H7 (cell line): ENCODE results near the gene NDRG4. TPM values are rescaled to one million over a fixed set of nuclear protein-coding genes. Genes with fewer than 3 reads are reported as not detected.
A peak's percentile ranks its signal among the peaks of the same experiment; 100 is the strongest.
"Not testable (repeated sequence)": the region's sequence is repeated elsewhere in the genome, so short reads cannot be mapped to it uniquely, and the experiment has no call there.

Source experiments
- DNase-seq: peaks from one replicate; pipeline ENCODE4 v3.0.0; 2012
- H3K27me3 ChIP-seq: 2 replicates; pipeline ENCODE4 v1.6.0; 2011; ENCODE audit warnings: mild to moderate bottlenecking, low read length; ENCODE audit not compliant: control insufficient read depth, insufficient read depth
- H3K36me3 ChIP-seq: replicated peaks from 2 replicates; pipeline ENCODE4 v1.5.1; 2011; ENCODE audit warnings: low read length; ENCODE audit not compliant: control insufficient read depth, insufficient read depth
- H3K4me3 ChIP-seq: 2 replicates; pipeline ENCODE4 v1.5.1; 2011; ENCODE audit warnings: low read depth, mild to moderate bottlenecking, control low read depth, low read length, moderate library complexity; ENCODE audit not compliant: insufficient read depth
- total RNA-seq: library from RNA; depleted of rRNA; stranded (reverse); fragments of >200 nt; shearing (Covaris generic); gene quantifications from 2 replicates; pipeline ENCODE4 v1.2.3, GENCODE V29; 2014

The NDRG4 gene
- total RNA-seq, 1 experiment from 2014 or later: 27.6 TPM

GRCh38 chr16:58476791-58477190 is 23.2 kb upstream of the NDRG4 start:
- no peak for DNase-seq
- Histone ChIP-seq H3K27me3 (no peaks in the 10 kb centered on the region), H3K4me3 (no peak overlapping the region), H3K36me3 (no peaks in the 10 kb centered on the region)

GRCh38 chr16:58478427-58478826 is 21.5 kb upstream of the NDRG4 start:
- Histone ChIP-seq H3K36me3 (no peaks in the 10 kb centered on the region), H3K27me3 (no peaks in the 10 kb centered on the region), H3K4me3 (no peak overlapping the region)
- no peak for DNase-seq

GRCh38 chr16:58481226-58481869 is 18.6 kb upstream of the NDRG4 start:
- Histone ChIP-seq H3K27me3 (no peaks in the 10 kb centered on the region), H3K36me3 (no peaks in the 10 kb centered on the region), H3K4me3 (no peak overlapping the region)
- no peak for DNase-seq

- H3K36me3 ChIP-seq: no peaks in the 10 kb centered on the region
- H3K27me3 ChIP-seq: no peaks in the 10 kb centered on the region
- DNase-seq: no peak
- H3K4me3 ChIP-seq: no peak overlapping the region
These were observed 18.0 kb upstream of the NDRG4 start for GRCh38 chr16:58481931-58482330.

GRCh38 chr16:58485184-58485887 is 14.6 kb upstream of the NDRG4 start:
- Histone ChIP-seq H3K4me3 (no peak overlapping the region), H3K36me3 (no peaks in the 10 kb centered on the region), H3K27me3 (no peaks in the 10 kb centered on the region)
- no peak for DNase-seq

- peak; percentile 97 for DNase-seq
- Histone ChIP-seq H3K36me3 (no peaks in the 10 kb centered on the region), H3K4me3 (peak overlapping the region; percentile 4; the same call in 1 of the 2 replicates), H3K27me3 (no peaks in the 10 kb centered on the region)
These were observed 12.2 kb upstream of the NDRG4 start for GRCh38 chr16:58487566-58488351.

- no peaks in the 10 kb centered on the region for H3K27me3 ChIP-seq
- no peaks in the 10 kb centered on the region for H3K36me3 ChIP-seq
- H3K4me3 ChIP-seq: no peak overlapping the region
- no peak for DNase-seq
These were observed 11.4 kb upstream of the NDRG4 start for GRCh38 chr16:58488531-58488930.

- Histone ChIP-seq H3K4me3 (no peak overlapping the region), H3K27me3 (no peaks in the 10 kb centered on the region), H3K36me3 (no peaks in the 10 kb centered on the region)
- DNase-seq: no peak
These were observed 9.9 kb upstream of the NDRG4 start for GRCh38 chr16:58490065-58490464.

- not testable (repeated sequence) for DNase-seq, H3K36me3 ChIP-seq, H3K4me3 ChIP-seq, H3K27me3 ChIP-seq
These were observed 9.4 kb upstream of the NDRG4 start for GRCh38 chr16:58490539-58490938.

- no peaks in the 10 kb centered on the region for H3K36me3 ChIP-seq
- H3K27me3 ChIP-seq: no peaks in the 10 kb centered on the region
- no peak overlapping the region for H3K4me3 ChIP-seq
- DNase-seq: no peak
These were observed 7.9 kb upstream of the NDRG4 start for GRCh38 chr16:58492066-58492465.

- Histone ChIP-seq H3K27me3 (no peaks in the 10 kb centered on the region), H3K4me3 (no peak overlapping the region), H3K36me3 (no peaks in the 10 kb centered on the region)
- no peak for DNase-seq
These were observed 7.2 kb upstream of the NDRG4 start for GRCh38 chr16:58492735-58493134.

GRCh38 chr16:58493756-58494431 is 6.0 kb upstream of the NDRG4 start:
- DNase-seq: no peak
- no peaks in the 10 kb centered on the region for H3K36me3 ChIP-seq
- no peak overlapping the region for H3K4me3 ChIP-seq
- no peaks in the 10 kb centered on the region for H3K27me3 ChIP-seq

GRCh38 chr16:58494981-58495520 is 4.9 kb upstream of the NDRG4 start:
- H3K27me3 ChIP-seq: peaks cover 1% of the 10 kb centered on the region; the same call in 1 of the 2 replicates
- H3K36me3 ChIP-seq: no peaks in the 10 kb centered on the region
- H3K4me3 ChIP-seq: no peak overlapping the region
- DNase-seq: peak; percentile 97
